ENCODE data around the gene ULK4.

- TF ChIP-seq ZNF10 (tag by site-specific recombination; IDR thresholded peaks at IDR 0.05) (no peak), CTCF (tag by site-specific recombination; IDR thresholded peaks at IDR 0.05) (no peak), ZNF639 (tag by site-specific recombination; IDR thresholded peaks at IDR 0.05) (no peak), TRIM28 (IDR thresholded peaks at IDR 0.05; ENCODE audit: borderline replicate concordance, low read length) (no peak), ZSCAN18 (tag by site-specific recombination; IDR thresholded peaks at IDR 0.05) (no peak), ZNF426 (tag by site-specific recombination; IDR thresholded peaks at IDR 0.05) (no peak), ZNF335 (tag by site-specific recombination; conservative IDR thresholded peaks at IDR 0.05) (no peak)
Observed at GRCh38 chr3:41411065-41411464, 550.8 kb downstream of the ULK4 start.
